NCI-H524 treated with DMSO at 0.1 percent for 48 hours (cell line): Measurements from ENCODE around the gene HDAC4.
"Not testable (repeated sequence)": the region's sequence is repeated elsewhere in the genome, so short reads cannot be mapped to it uniquely, and the experiment has no call there.

Source experiments
- DNase-seq: peaks from one replicate; lab custom pipeline; 2025; lab: John Stamatoyannopoulos, UW

The HDAC4 gene

DNA sequence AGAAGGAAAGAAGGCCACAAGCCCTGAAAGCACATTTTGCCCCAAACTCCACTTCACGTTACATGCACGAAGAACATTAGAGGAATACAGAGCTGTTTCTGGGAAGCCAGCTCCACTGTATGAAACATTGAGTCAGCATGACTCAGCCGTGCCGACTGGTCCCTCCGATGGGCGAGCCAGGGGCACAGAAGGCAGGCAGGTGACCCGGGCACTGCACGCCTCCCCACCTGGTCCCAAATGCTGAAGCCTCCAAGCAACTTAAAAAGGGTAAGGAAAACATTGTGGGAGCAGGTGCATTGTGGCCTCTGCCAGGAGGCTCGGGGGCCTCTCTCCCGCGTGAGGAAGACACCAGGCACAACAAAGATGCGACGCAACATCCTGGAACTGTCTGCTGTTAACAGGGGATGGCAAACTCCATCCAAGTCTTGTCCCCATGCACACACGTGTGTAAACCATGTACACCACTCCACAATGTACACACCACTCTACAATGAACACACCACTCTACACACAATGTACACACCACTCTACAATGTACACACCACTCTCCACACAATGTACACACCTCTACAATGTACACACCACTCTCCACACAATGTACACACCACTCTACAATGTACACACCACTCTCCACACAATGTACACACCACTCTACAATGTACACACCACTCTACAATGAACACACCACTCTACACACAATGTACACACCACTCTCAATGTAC, 120.4 kb downstream of the HDAC4 start:
- not testable (repeated sequence) for DNase-seq

DNA sequence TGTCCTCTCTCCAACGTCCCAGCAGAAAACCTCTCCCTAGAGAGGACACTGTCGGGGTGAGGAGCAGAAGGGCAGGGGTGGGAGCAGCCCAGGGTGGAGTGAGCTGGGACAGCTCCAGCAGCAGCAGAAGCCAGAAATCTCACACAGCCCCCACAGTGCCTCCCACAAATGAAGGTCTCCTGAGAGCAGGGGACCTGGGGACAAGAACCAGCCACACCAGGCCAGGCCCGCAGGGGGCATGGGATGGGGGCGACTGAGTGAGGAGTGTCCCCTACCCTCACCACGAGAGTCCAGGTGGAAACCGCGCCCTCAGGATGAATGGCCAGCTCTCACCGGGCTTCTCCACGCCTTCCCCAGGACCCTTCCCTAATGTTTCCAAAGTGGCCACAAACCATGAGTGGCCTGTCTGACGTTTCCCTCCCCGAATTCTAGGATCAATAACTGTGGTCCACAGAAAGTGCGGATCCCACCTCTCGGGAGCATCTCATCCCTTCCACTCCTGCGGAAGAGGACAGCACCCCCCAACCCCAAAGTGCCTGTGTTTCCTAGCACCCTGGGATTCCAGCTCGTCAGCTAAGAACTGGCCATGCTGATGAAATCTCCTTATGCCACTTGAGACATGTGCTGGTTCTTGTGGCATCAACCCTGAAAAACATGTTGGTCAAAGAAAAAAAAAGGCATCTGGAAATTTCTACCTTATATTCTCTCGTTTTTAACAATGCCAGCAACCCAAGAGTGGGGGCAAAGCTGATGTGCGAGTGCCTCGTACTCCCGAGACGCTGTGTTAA, 121.1 kb downstream of the HDAC4 start:
- DNase-seq, result no peak

DNA sequence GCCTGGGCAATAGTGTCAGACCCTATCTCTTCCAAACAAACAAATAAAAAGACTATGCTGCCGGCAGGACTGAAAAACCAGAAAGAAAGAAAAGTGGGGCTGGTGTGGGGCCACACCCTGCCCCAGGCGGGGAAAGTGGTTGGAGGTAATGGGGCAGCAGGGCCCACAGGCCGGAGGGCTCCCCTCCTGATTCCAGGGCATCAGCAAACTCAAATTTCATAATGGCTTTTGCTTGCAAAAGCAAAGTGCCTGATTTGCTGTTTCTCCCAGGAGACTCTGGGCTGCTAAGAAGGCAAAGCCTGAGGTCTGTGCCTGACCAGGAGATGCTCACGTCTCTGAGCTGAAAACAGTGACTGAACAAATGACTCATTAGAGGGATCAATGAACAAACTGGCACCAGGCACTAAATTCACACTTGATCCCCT, 121.9 kb downstream of the HDAC4 start:
- DNase-seq, result no peak

DNA sequence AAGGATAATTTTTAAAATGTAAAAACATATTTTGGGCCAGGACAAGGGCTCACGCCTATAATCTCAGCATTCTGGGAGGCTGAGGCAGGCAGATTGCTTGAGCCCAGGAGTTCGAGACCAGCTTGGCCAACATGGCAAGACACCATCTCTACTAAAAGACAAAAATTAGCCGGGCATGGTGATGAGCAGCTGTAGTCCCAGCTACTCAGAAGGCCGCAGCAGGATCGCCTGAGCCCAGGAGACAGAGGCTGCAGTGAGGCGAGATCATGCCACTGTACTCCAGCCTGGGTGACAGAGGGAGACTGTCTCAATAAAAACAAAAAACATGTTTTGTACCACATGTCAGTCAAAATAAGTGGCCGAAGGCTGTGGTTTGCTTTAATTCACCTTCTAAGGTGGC, 122.5 kb downstream of the HDAC4 start:
- DNase-seq, result no peak

DNA sequence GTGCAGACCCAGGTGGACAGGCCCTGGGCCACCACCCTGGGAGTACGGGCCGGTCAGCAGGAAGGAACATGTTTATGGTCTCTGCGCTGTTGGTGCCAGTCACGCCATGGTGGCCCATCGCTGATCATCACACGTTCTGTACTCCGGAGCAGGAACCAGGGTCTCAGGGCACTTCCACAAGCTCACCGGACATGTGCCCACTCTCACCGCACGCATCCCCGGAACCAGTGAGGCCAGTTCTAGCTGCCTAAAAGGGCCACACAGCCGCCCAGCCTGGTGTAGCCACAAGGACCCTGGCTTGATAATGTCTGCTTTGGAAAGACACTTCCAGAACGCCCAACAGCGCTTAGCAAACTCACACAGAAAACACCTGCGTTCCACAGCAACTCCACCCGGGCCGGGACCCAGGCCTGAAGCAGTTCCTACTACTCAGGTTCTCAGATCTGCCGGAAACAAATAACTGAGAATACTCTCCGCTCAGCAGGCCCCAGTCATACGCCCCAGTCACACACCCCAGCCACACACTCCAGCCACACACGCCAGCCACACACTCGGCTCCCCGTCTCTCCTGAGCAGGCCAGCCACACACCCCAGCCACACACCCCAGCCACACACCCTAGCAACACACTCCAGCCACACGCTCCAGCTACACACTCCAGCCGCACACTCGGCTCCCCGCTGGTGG, 123.3 kb downstream of the HDAC4 start:
- no peak for DNase-seq

DNA sequence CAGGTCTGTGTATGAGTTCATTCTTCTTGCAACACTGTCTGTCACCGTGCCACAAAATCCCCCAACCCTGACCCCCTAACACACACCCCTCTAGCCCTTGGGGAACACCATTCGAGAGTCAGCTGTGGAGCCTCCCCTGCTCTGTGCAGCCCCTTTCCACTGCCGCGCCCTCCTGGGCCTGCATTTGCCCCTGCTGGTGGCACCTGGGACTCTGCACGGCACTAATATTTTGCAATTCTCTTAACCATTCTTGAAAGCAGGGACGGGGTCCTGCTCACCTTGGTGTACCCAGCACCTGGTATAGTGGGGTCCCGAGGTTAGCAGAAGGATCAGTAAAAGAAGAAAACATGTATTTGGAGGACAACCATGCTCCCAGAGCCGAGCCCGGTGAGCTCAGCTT, 124.0 kb downstream of the HDAC4 start:
- DNase-seq, result no peak

DNA sequence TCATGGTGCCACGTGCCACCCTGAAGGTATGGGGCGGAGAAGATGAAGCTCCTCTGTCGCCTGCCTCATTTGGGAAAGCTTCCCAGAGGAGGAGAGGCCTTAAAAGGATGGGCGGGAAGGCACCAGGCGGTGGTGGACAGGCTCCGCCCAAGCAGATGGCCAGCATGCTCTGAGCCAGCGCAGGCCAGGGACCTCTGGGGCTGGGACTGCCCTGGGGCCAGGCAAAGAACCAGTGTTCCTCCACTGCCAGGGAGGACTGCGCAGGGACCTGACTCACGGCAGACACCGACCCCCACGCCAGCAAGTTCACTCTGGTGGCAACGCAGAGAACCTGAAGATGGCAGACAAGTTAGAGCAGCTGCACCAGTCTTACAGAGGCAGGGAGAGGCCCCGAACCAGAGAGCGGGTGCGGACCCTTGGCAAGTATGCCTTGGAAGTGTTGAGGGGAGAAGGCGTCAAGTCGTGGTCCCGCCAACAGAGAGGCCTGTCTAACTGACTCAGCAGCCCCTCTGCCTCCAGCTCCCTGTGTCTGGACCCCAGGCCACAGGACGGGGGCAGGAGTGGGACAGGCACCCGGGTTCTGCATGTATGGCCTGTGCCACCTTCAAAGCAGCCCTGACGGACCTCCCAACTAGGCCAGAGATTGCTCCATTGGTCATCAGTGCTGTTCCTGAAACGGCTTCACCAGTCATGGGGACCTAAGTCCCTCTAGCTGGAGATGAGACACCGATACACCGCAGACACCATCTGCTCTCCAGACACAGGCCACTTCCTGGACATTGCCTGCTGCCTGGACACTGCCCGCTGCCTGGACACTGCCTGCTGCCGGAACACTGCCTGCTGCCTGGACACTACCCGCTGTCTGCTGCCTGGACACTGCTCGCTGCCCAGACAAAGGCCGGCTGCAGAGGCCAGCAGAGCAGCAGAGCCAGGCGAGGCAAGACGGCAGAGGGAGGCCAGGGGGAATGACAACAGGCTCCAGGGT, 124.7 kb downstream of the HDAC4 start:
- no peak for DNase-seq

DNA sequence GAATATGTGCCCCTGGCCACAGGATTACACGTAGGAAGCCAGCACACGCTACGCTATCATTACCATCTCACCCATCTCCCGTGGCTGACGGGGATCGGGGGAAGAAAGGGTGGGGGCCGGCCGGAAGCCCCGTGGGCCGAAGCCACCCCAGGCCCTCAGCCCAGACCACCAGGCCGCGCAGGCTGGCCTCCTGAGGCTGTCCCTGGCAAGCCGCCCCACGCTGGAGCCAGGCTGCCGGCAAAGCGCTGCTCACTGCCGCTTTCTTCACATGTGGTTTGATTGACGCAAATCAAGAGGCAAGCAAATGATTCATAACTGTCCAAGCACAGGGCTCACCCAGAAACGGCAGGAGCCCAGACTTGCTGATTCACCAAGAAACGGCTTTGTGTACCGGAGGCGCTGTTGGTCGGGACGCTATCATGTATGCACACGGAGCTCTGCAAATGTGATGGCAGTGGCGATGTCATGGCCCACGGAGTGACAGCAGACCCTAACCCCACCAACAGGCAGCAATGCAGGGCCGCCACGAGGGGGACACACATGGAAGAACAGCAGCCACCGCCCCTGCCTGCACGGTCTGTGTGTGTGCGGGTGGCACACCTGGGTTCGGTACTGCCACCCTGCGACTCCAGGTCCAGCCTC, 125.7 kb downstream of the HDAC4 start:
- no peak for DNase-seq

DNA sequence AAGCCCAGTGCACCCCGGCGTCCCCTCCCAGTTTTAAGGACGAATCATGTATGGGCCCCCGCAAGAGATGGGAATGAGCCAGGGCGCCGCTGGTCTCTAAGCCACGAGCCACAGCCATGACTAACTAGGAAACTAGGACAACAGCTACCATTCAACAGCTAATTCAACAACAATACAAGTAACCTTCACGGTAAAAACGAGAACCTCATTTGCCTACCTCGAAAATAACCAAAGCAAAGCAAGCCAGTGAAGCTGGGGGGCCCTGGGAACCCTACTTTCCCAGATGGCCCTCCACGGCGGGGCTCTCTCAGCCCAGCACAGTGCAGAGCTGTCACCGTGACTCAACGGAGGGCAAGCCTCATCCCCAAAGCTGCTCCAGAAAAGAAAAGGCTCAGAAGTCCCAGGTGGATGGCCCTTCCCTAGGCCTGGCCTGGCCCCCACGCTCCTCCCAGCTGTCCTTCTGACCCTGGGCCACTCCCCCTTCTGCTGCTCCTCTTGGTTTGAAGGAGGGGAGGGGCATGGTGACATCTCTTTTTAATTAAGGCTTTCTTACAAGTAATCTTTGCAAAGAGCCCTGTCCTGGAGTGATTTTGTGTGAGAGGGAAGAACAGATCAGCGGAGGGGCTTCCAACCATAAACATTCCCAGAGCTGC, 126.3 kb downstream of the HDAC4 start:
- DNase-seq, result no peak

DNA sequence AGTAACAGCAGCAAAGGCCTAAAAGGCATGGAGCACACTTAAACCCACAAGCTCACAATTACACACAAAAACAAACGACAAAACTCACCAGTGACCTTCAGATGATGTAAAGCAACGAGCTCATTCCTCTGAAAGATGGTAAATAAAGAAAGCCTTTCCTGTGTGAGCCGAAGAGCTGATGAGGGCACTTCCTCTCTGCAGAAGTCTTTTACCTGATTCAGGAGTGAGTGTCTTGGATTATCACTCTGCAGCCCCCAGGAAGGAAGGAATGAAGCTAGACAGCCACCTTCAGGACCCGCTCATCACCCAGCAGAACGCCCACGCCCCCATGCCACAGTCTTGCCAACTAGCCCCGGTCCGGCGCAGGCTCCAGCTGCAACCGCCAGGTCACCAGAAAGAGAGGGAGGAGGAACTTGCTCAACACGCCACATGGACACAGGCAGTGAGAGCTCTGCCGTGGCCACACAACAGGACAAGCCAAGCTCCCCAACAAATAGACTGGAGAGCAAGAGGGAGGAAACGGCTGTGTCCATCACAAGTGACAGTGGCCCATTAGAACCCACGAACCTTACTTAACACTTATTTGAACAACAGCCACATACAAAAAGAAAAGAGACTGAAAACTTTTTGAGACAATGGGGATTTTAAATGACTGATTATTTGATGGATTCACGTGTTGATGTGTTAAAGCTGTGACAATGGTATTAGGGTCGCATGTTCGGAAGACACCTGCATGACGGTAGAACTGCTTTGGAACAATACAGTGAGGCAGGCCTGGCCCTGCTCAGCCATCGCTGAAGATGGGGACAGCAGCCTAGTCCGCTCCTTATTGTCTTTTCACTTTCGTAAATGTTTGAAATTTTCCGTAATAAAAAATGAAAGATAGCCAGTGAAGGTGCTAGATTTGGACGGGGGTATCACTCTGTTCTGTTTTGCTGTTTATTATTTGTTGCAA, 127.3 kb downstream of the HDAC4 start:
- DNase-seq, result no peak

DNA sequence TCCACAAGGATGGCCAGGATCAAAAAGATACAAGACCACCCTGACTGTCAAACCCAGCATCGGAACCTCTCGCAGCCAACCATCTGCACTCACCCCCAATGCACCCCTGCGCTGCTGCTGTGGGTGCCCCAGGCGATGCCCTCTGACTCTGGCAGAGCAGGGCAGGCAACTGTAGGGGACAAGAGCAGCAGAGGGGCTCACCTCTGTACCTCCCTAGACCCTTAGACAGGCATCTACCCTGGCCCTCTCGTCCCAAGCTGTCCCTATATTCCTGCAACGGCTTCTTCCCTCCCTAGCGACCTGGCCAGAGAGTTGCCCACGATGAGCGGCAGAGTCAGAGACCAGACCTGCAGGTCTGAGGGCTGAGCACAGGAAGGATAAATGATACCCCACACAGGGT, 128.2 kb downstream of the HDAC4 start:
- no peak for DNase-seq

DNA sequence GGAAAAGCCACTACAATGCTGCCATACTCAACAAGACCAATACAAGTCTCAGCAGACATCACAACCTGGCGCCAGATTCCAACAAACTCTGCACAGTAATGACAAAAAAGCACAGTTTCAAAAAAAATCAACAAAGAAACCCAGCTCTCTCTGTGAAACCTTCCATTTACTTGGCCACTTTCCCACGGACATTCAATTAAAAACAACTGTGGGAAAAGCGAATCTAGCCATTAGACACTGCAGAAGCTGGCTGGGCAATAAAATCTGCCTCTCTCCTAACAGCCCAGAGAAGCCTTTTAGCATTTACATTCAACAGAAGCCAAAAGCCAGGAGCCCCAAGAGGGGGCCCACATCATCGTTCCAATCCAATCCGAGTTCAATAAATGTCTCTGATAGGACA, 128.9 kb downstream of the HDAC4 start:
- no peak for DNase-seq

DNA sequence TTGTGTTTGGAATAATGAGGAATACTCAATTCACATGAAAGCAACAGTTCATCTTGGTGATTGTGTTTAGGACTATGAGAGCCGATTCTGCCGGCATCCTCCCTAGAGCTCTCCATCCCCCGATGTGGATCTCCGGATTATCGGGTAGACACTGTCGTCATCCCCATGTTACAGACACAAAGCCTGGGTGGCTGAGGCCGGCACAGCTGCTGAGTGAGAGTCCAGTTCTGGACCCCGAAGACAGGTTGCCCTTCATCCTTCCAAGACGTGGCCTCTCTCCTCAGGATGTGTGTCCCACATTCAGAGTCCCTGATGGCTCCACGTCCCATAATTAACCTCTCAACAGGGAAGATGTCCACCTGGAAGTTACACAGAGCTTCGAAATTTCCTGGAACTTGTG, 129.3 kb downstream of the HDAC4 start:
- DNase-seq, result no peak

DNA sequence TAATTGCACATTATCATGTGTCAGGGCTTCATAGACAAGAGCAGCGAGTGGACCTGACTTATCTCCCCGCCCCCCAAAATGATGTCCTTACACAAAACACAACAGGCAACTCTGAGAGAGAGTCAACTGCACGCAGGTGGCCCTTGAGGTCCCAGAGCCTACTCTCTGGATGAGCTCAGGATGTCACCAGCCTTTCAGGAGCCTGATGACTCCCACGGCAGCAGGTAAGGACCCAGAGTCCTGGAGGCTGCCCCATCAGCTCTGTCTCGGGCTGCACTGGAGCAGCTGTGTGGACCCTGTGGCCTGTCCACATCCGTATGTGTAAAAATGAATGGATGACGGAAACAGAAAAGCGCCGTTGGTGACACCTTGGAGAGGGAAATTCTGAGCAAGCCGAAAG, 130.9 kb downstream of the HDAC4 start:
- no peak for DNase-seq

DNA sequence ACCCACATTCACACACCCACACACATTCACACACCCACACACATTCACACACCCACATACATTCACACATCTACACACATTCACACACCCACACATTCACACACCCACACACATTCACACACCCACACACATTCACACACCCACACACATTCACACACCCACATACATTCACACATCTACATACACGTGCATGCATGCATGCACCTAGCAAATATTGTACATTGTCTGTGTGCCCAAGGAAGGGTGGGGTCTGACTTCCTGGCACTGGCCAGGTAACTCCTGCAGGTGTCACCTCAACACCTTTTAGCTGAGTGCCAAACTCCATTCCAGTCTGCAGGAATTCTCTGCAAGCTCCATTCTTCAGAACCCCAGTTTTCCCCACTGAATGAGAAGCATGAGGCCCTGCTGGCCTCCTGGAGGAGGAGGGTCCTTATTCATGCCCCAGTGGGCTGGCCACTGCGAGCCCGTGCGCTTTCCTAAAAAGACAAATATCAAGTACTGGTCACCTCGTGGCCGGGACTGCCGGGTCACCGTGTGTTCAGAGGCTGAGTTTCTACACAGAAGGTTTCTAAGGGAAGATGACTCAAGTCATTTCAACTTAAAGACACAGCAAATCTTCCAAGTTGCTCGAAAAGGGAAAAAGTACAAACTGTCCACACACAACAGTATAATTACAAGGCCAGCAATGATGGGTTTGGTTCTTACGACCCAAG, 131.5 kb downstream of the HDAC4 start:
- no peak for DNase-seq

DNA sequence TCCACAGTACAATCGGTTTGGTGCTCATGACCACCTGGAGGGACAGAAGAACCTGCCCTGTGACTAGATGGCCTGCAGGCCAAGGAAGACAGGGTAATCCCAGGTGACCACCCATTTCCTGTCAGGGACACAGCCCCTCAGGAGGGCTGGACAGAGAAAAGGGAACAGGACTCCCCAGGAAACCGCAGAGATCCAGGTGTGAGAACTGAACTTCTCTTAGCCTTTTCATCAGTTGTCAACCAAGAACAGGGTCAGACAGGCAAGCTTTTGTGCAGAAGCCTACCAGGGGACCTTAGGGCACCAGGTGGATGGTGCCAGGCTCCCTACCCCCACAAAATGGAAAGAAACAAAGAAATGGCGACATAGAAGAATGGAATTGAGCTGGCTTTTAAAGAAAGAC, 132.3 kb downstream of the HDAC4 start:
- DNase-seq, result no peak

DNA sequence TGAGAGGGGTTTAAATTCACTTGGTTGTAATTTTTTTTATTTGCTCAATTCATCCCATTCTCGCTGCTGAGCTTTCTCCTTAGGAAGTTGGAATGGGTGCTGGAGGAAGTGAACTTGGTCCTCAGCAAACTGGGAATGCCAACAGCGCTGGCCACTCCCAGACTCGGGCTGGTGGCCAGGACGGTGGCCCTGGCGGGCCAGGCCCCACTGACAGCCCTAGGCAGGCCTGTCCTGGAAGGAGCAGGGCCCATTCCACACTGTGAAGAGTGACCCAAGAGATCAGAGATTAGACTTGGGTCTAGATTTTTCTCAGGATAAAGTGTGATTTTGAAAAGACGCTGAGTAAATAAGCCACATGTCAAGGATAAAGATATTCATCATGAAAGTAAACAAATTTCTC, 132.7 kb downstream of the HDAC4 start:
- no peak for DNase-seq

DNA sequence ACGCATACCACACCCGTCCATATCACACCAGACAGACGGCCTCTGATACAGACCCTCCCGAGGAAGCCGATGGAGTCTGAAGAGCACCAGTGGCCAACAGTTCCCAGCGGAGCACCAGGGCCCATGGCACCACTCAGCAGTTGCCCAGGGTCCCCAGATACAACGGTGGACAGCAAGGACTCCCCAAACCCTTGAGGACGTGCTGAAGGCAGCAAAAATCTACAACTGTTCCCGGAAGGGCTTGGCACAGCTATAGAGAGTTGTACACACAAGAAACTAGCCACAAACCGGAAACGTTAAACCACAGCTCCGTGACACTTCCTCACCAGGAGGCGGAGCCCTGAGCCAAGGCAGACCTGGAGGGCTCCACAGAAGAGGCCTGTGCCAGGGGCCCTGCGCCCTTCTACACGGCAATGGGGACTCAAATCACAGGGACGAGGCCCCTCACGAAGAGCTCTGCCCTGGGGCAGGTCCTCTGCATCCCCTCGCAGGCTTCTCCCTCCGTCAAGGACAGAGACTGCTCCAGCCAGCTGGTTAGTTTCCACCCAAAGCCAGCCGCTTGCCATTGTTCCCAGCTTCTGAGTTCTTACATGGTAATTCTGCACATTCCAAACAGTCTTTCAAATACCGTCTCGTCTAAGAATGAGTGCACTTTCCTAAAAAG, 133.4 kb downstream of the HDAC4 start:
- DNase-seq, result no peak
